Lower lobe of right lung (tissue), 2 donors: ENCODE measurements around the gene KCNQ5. TPM values are rescaled to one million over a fixed set of nuclear protein-coding genes. Genes with fewer than 3 reads are reported as not detected.

Source experiments
- ATAC-seq, 2 donors: fragments of 200-7000 bp; cut with Tn5 transposase; one replicate each; pipeline ENCODE4 v1.9.1; 2020 to 2022; ENCODE audit warnings: mild to moderate bottlenecking in 2 of 2, moderate library complexity in 2 of 2
- DNase-seq: peaks from one replicate; pipeline ENCODE4 v3.0.0-alpha.2; 2020
- H3K27ac ChIP-seq: fragments of 200-600 bp; one replicate; pipeline ENCODE4 v1.8.0; 2022
- H3K27me3 ChIP-seq: fragments of 200-600 bp; one replicate; pipeline ENCODE4 v1.8.0; 2022; ENCODE audit warnings: low read depth
- H3K36me3 ChIP-seq: fragments of 200-600 bp; one replicate; pipeline ENCODE4 v1.8.0; 2022; ENCODE audit warnings: mild to moderate bottlenecking
- H3K4me1 ChIP-seq: fragments of 200-600 bp; one replicate; pipeline ENCODE4 v1.8.0; 2022
- H3K4me3 ChIP-seq: fragments of 200-600 bp; one replicate; pipeline ENCODE4 v1.8.0; 2022; ENCODE audit warnings: mild to moderate bottlenecking
- H3K9me3 ChIP-seq: fragments of 200-600 bp; one replicate; pipeline ENCODE4 v1.8.0; 2022
- CTCF ChIP-seq: fragments of 200-600 bp; IDR thresholded peaks from one replicate; pipeline ENCODE4 v1.8.0; 2022; ENCODE audit warnings: antibody characterized with exemption, mild to moderate bottlenecking
- intact Hi-C: fragments of 100-400 bp; cut with DNase I; formaldehyde crosslinking; loops from one replicate; pipeline ENCODE4 v1.11.0; 2022
- total RNA-seq: library from RNA; stranded (reverse); fragmentation: NEBNext Ultra II Directional; extraction: Animal tissue kit (Norgen Biotek cat#: 25700); gene quantifications from one replicate; pipeline ENCODE4 v1.2.1, GENCODE V29; 2021
- donor health status: DM: no; HTN: yes; CAD: no; lungs with severe emphysema.

The KCNQ5 gene
- total RNA-seq, 1 donor from 2014 or later = 0.35 TPM

- ATAC-seq = no peak
- Histone ChIP-seq H3K27me3 (no peaks in the 10 kb centered on the region), H3K4me3 (no peak overlapping the region), H3K36me3 (no peaks in the 10 kb centered on the region), H3K4me1 (no peaks in the 10 kb centered on the region), H3K9me3 (no peaks in the 10 kb centered on the region), H3K27ac (no peak overlapping the region)
- TF ChIP-seq CTCF = no peak
- intact Hi-C loops = no loop called here
- DNase-seq = no peak
These were observed 451.4 kb downstream of the KCNQ5 start for GRCh38 chr6:73073238-73073637.

- H3K4me3 ChIP-seq = no peak overlapping the region
- TF ChIP-seq CTCF = no peak
- no peaks in the 10 kb centered on the region for H3K36me3 ChIP-seq
- no peaks in the 10 kb centered on the region for H3K27me3 ChIP-seq
- H3K4me1 ChIP-seq = no peaks in the 10 kb centered on the region
- intact Hi-C loops = no loop called here
- ATAC-seq (no peak), DNase-seq (no peak)
- no peak overlapping the region for H3K27ac ChIP-seq
- no peaks in the 10 kb centered on the region for H3K9me3 ChIP-seq
These were observed 452.3 kb downstream of the KCNQ5 start for GRCh38 chr6:73074175-73074574.

- Histone ChIP-seq H3K27me3 (no peaks in the 10 kb centered on the region), H3K4me1 (no peaks in the 10 kb centered on the region), H3K36me3 (no peaks in the 10 kb centered on the region), H3K9me3 (no peaks in the 10 kb centered on the region), H3K4me3 (no peak overlapping the region), H3K27ac (no peak overlapping the region)
- no peak for ATAC-seq
- TF ChIP-seq CTCF = no peak
- intact Hi-C loops = no loop called here
- DNase-seq = no peak
These were observed 454.5 kb downstream of the KCNQ5 start for GRCh38 chr6:73076211-73076954.

GRCh38 chr6:73078333-73078862 is 456.5 kb downstream of the KCNQ5 start:
- H3K36me3 ChIP-seq = no peaks in the 10 kb centered on the region
- ATAC-seq (no peak), DNase-seq (no peak)
- no peaks in the 10 kb centered on the region for H3K4me1 ChIP-seq
- no peaks in the 10 kb centered on the region for H3K27me3 ChIP-seq
- no peak for TF ChIP-seq CTCF
- H3K9me3 ChIP-seq = no peaks in the 10 kb centered on the region
- H3K4me3 ChIP-seq = no peak overlapping the region
- H3K27ac ChIP-seq = no peak overlapping the region
- intact Hi-C loops = no loop called here

GRCh38 chr6:73078908-73079610 is 457.2 kb downstream of the KCNQ5 start:
- no peaks in the 10 kb centered on the region for H3K27me3 ChIP-seq
- H3K4me1 ChIP-seq = no peaks in the 10 kb centered on the region
- DNase-seq (no peak), ATAC-seq (no peak)
- TF ChIP-seq CTCF = no peak
- H3K36me3 ChIP-seq = no peaks in the 10 kb centered on the region
- H3K27ac ChIP-seq = no peak overlapping the region
- H3K9me3 ChIP-seq = no peaks in the 10 kb centered on the region
- H3K4me3 ChIP-seq = no peak overlapping the region
- intact Hi-C loops = no loop called here
